ENCODE data around the gene UNC13D. TPM values are rescaled to one million over a fixed set of nuclear protein-coding genes. Genes with fewer than 3 reads are reported as not detected.
A peak's percentile ranks its signal among the peaks of the same experiment; 100 is the strongest.

The UNC13D gene
- total and polyA plus RNA-seq, 9 of the 15 experiments (the other 6 are each of a cell fraction or from before 2014, with no cell fraction given) = 0.86 to 244 (median 69.2) TPM

DNA sequence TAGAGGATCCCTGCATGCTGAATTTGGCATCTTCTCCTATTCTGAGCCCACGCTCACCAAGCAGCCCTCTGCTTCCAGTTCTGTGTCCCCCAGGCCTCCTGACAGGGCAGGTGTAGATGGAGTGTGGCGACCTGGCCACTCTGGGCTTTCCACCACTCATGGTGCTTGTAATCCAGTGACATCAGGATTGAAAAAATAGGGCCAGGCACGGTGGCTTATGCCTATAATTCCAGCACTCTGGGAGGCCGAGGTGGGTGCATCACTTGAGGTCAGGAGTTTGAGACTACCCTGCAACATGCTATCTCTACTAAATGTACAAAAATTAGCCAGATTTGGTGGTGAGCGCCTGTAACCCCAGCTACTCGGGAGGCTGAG is 30.2 kb downstream of the UNC13D start:
- Histone ChIP-seq H3K9ac (ENCODE audit: insufficient read depth in 1 of 2, low read depth in 2 of 2, low read length in 2 of 2) (peak overlapping the region in 1 of 2 experiments; percentile 80; a peak in 2 of 4 replicates), H3K27me3 (ENCODE audit: control insufficient read depth in 2 of 2, insufficient read depth in 2 of 2, low read length in 2 of 2) (no peaks in the 10 kb centered on the region), H3K4me2 (ENCODE audit: insufficient read depth, low read length) (no peak overlapping the region), H3K9me1 (ENCODE audit: control insufficient read depth, insufficient read depth, low read length) (peaks cover 3% of the 10 kb centered on the region), H3K4me1 (replicated peaks in 1 of 2; ENCODE audit: control insufficient read depth in 2 of 2, insufficient read depth in 2 of 2, low read length in 2 of 2) (peaks cover 5 to 26% of the 10 kb centered on the region in 2 experiments; a peak in 4 of 5 replicates), H3K27ac (ENCODE audit: extremely low read depth, low read depth, low read length) (no peak overlapping the region), H3K36me3 (ENCODE audit: control insufficient read depth, insufficient read depth, low read length) (peaks cover 68% of the 10 kb centered on the region; the same call in 2 of the 3 replicates), H3K4me3 (no peak overlapping the region), H4K20me1 (replicated peaks; ENCODE audit: control insufficient read depth, insufficient read depth, low read length) (no peaks in the 10 kb centered on the region), H3K79me2 (ENCODE audit: control insufficient read depth, insufficient read depth, low read length) (no peaks in the 10 kb centered on the region), H3K9me3 (replicated peaks; ENCODE audit: control insufficient read depth, insufficient read depth, low read depth, low read length) (no peaks in the 10 kb centered on the region), H2AFZ (ENCODE audit: low read depth, low read length) (no peak overlapping the region)
- in situ Hi-C loops (cut with MboI) (no loop called here), intact Hi-C loops (cut with micrococcal nuclease) (no loop called here)
- TF ChIP-seq, protein P1, sequence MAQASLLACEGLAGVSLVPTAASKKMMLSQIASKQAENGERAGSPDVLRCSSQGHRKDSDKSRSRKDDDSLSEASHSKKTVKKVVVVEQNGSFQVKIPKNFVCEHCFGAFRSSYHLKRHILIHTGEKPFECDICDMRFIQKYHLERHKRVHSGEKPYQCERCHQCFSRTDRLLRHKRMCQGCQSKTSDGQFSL (CRISPR knock-in tag; IDR thresholded peaks at IDR 0.05) = 0 out of 2 replicates have a peak, but pooled peaks have one; percentile 9
- TF ChIP-seq, protein P1 (tag; IDR thresholded peaks at IDR 0.05) = no peak
- no peak for TF ChIP-seq SLC30A9 (CRISPR knock-in tag; IDR thresholded peaks at IDR 0.05)
- no peak for DNase-seq (ENCODE audit: extremely low read depth in 1 of 4, low spot score in 3 of 4)
- no peak for ATAC-seq
- BruUV-seq (replicated peaks) = no TSS peak
- CTCF ChIA-PET (ENCODE audit: low intra/inter-chr PET ratio) = no interaction called here
- WGBS (ENCODE audit: insufficient coverage, low coverage, missing lambda C conversion rate) = 81% methylated on average over 6 of the region's 6 CpGs
- POLR2A ChIA-PET = interaction anchor here (0.7 to 2.3 kb wide), 5 partner anchors 9 to 34 kb away, joined by 5 to 17 read pairs (median 7); no protein-coding TSS in a partner anchor
- no peak for FAIRE-seq
